Tibial nerve (tissue), 4 donors: Measurements from ENCODE around the gene SP3. TPM values are rescaled to one million over a fixed set of nuclear protein-coding genes. Genes with fewer than 3 reads are reported as not detected.

ENCODE experiments used
- DNase-seq, 2 donors: peaks; one replicate each; pipeline ENCODE4 v3.0.0-alpha.2; 2019; ENCODE audit warnings: low spot score in 2 of 2
- H3K27ac ChIP-seq, 4 donors: fragments of 200-600 bp; sonication (generic) in 3 of 4; one replicate each; pipeline ENCODE4 v1.5.1; 2017 to 2019; ENCODE audit warnings: mild to moderate bottlenecking in 1 of 4
- H3K27me3 ChIP-seq, 2 donors: fragments of 200-600 bp; sonication (generic) in 1 of 2; one replicate each; pipeline versions ENCODE4 v1.5.1 to v1.6.0; 2017 to 2019
- H3K36me3 ChIP-seq, 3 donors: fragments of 200-600 bp; sonication (generic); one replicate each; pipeline ENCODE4 v1.5.1; 2018 to 2019
- H3K4me1 ChIP-seq, 4 donors: fragments of 200-600 bp; sonication (generic) in 3 of 4; one replicate each; pipeline ENCODE4 v1.5.1; 2017 to 2019
- H3K4me3 ChIP-seq, 4 donors: fragments of 200-600 bp; sonication (generic) in 3 of 4; one replicate each; pipeline ENCODE4 v1.5.1; 2017 to 2019; ENCODE audit warnings: mild to moderate bottlenecking in 1 of 4, moderate library complexity in 1 of 4
- H3K9me3 ChIP-seq, 4 donors: fragments of 200-600 bp; sonication (generic) in 3 of 4; one replicate each; pipeline ENCODE4 v1.5.1; 2017 to 2019
- EP300 ChIP-seq, 2 donors: sonication (generic); formaldehyde crosslinking; IDR thresholded peaks; one replicate each; pipeline ENCODE4 v1.6.1; 2017; ENCODE audit warnings: antibody characterized with exemption in 2 of 2, mild to moderate bottlenecking in 1 of 2
- POLR2A ChIP-seq, 2 donors: fragments of 450-650 bp; IDR thresholded peaks; one replicate each; pipeline ENCODE4 v1.6.1; 2017; ENCODE audit warnings: antibody characterized with exemption in 2 of 2, mild to moderate bottlenecking in 2 of 2, moderate library complexity in 2 of 2
- WGBS, 2 donors: methylation state at CpG; one replicate each; pipeline ENCODE4 v1.1.5; 2018; 5-methylcytosine and 5-hydroxymethylcytosine counted together
- total RNA-seq, 4 donors: library from RNA; depleted of rRNA; stranded (reverse); fragments of >200 nt; gene quantifications; one replicate each; pipeline ENCODE4 v1.1.0, GENCODE V29; 2016
- TF ChIP-seq, protein P1 (sequence below), 5 experiments: fragments of 200-600 bp in 3 of 5; fragments of 450-650 bp in 2 of 5; sonication (generic) in 3 of 5; IDR thresholded peaks; one replicate each; pipeline ENCODE4 v1.5.1; 2016 to 2019; ENCODE audit warnings: antibody characterized with exemption in 5 of 5, mild to moderate bottlenecking in 3 of 5, moderate library complexity in 2 of 5

Gene SP3
- total RNA-seq, 4 donors from 2014 or later, result 72.5 to 152 (median 128) TPM

DNA sequence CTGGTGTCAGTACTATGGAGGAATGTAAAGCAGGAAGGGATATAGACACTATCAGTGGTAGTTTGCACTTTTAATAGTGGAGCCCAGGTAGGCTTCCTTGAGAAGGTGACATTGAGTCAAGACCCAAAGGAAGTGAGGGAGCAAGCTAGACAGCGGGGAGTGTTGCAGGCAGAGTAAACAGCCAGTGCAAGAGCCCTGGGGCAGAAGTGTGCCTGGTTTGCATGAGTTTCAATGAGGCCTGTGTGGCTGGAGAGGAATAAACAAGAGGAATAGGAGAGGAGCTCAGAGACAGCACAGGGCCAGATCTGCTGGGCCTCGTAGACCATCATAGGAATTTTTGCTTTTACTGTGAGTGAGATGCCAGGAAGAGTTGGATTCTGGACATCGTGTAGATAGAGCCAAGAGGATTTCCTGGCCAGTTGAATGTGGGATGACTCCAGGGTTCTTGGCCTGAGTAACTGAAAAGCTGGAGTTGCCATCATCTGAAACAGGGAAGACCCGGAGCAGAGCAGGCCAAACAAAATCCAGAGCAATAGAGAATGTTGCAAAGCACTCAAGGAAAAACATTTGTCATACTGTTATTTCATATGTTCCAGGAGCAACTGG lies 102.5 kb downstream of the SP3 start:
- TF ChIP-seq, protein P1, sequence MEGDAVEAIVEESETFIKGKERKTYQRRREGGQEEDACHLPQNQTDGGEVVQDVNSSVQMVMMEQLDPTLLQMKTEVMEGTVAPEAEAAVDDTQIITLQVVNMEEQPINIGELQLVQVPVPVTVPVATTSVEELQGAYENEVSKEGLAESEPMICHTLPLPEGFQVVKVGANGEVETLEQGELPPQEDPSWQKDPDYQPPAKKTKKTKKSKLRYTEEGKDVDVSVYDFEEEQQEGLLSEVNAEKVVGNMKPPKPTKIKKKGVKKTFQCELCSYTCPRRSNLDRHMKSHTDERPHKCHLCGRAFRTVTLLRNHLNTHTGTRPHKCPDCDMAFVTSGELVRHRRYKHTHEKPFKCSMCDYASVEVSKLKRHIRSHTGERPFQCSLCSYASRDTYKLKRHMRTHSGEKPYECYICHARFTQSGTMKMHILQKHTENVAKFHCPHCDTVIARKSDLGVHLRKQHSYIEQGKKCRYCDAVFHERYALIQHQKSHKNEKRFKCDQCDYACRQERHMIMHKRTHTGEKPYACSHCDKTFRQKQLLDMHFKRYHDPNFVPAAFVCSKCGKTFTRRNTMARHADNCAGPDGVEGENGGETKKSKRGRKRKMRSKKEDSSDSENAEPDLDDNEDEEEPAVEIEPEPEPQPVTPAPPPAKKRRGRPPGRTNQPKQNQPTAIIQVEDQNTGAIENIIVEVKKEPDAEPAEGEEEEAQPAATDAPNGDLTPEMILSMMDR (IDR thresholded peaks at IDR 0.05), result no peak
- no peak for TF ChIP-seq POLR2A (IDR thresholded peaks at IDR 0.05)
- TF ChIP-seq EP300 (IDR thresholded peaks at IDR 0.05), result no peak
- no peak overlapping the region for H3K27ac ChIP-seq
- 70 to 79% methylated on average over 4 of the region's 4 CpGs for WGBS, 2 donors
- H3K4me1 ChIP-seq, result peaks cover 0 to 18% (median 0%) of the 10 kb centered on the region in 4 donors
- no peaks in the 10 kb centered on the region for H3K9me3 ChIP-seq
- DNase-seq, result peak in 1 of 2 donors; percentile 19
- H3K27me3 ChIP-seq, result no peaks in the 10 kb centered on the region
- no peak overlapping the region for H3K4me3 ChIP-seq
- H3K36me3 ChIP-seq, result no peaks in the 10 kb centered on the region

DNA sequence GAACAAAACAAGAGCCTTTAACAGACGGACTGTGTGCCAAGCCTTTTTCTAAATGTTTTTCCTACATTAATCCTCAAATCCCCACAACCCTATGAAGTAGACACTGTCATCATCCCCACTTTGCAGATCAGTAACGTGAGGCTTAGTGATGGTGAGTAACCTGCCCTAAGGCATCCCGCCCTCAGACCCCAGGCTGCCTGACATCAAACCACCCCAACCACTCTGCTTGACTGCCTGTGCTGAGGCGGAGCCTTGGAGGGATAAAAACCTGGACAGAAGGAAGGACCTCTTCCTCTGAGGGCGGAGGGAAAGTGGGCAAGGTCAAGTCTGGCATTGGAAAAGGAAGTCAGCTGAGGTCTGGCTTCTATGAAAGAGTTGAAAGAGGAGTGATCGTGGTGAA lies 104.6 kb downstream of the SP3 start:
- TF ChIP-seq EP300 (IDR thresholded peaks at IDR 0.05) (no peak), POLR2A (IDR thresholded peaks at IDR 0.05) (no peak)
- TF ChIP-seq, protein P1 (IDR thresholded peaks at IDR 0.05), result no peak
- no peak for DNase-seq
- Histone ChIP-seq H3K27me3 (no peaks in the 10 kb centered on the region), H3K4me1 (peaks cover 0 to 4% (median 0%) of the 10 kb centered on the region in 4 donors), H3K36me3 (no peaks in the 10 kb centered on the region), H3K27ac (no peak overlapping the region), H3K4me3 (no peak overlapping the region), H3K9me3 (no peaks in the 10 kb centered on the region)
- WGBS, 2 donors, result 72 to 78% methylated on average over 6 of the region's 6 CpGs

DNA sequence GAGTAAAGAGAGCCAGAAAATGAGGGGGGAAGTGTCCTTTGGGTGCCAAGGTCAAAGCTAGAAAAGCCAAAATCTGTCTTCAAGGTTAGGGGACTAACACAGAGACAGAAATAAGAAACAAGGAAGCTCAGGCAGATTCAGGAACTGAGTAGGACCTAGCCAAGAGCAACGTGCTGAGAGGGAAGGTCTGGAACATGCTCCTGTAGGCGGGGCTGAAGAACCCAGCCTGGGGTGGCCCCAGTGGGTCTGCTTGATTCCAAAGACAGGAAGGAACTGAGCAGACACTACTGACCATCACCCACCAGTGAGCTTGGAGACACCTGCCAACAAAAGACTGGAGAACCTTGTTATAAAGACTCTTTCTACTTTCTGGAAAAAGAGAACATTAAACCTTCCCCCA lies 105.1 kb downstream of the SP3 start:
- TF ChIP-seq, protein P1 (IDR thresholded peaks at IDR 0.05), result no peak
- peaks cover 0 to 6% (median 0%) of the 10 kb centered on the region in 4 donors for H3K4me1 ChIP-seq
- H3K27ac ChIP-seq, result no peak overlapping the region
- no peak for DNase-seq
- H3K27me3 ChIP-seq, result no peaks in the 10 kb centered on the region
- H3K4me3 ChIP-seq, result no peak overlapping the region
- no peaks in the 10 kb centered on the region for H3K36me3 ChIP-seq
- H3K9me3 ChIP-seq, result no peaks in the 10 kb centered on the region
- WGBS, 2 donors, result 40 to 51% methylated on average over 2 of the region's 2 CpGs

DNA sequence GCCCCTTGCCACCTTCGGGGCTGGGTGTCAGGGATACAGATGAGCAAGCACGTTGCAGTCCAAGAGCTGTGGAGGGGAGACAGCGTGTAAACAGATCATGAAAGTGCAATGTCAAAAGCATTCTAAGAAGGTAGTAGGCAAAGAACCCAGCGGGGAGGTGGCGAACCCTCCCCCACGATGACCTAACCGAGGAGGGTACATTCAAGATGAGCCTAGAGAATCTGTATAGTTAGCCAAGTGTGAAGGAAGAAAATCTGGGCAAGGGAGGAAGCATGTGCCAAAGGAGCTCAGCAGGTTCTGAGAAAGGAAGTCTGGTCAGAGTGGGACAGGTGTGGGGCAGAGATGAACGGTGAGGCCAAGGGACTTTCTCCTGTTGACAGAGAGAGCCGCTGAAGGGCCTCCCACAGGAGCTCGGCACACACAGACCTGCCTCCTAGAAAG lies 106.9 kb downstream of the SP3 start:
- Histone ChIP-seq H3K4me3 (no peak overlapping the region), H3K27me3 (no peaks in the 10 kb centered on the region), H3K36me3 (no peaks in the 10 kb centered on the region), H3K27ac (no peak overlapping the region), H3K4me1 (peaks cover 0 to 10% (median 0%) of the 10 kb centered on the region in 4 donors), H3K9me3 (no peaks in the 10 kb centered on the region)
- no peak for TF ChIP-seq EP300 (IDR thresholded peaks at IDR 0.05)
- TF ChIP-seq, protein P1 (IDR thresholded peaks at IDR 0.05), result no peak
- WGBS, 2 donors, result 75 to 77% methylated on average over 10 of the region's 10 CpGs
- DNase-seq, result no peak
